Measurements from ENCODE around the gene SORL1.

The SORL1 gene

DNA sequence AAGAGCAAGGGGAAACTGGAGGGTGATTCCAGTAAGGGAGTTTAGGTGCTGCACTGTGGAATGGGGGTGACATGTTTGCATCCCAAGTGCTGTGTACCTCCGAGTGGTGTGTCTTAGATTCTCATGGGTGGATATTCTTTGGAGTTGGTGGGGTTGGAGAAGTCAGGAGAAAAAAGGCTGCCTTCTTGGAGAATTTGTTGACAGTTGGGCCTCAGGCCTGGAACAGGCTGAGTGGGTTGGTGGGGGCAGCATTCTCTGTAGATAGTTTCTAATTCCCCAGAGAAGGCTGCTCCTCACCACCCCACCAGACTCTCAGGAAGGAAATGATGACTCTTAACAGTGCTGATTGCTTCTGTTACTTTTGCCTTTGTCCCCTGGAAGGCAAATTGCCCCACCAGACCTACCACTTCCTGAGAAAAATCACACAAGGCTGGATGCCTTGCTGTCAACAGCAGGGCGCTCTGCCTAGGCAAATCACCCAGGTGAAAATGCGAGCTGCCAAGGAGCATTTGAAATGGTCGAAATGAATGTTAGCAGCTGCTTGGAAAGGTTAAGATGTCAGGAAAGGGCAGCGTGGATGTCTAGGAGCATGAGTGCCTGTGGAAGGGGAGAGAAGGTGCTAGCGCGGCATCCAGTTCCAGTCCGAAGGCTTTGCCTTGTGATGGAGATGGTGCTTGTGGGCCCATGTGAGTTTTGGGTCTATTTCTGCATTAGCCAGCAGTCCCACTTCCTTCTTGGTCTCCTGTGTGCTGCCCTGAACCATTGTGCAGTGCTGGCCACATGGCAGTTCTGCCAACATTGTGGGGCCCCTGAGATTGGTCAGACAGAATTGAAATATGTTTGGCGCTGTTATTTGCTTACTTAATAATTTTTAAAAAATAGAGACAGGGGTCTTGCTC lies 30.4 kb downstream of the SORL1 start:
- Histone ChIP-seq H3K4me3 (ENCODE audit: low read depth, low read length, poor library complexity, severe bottlenecking) (peak overlapping the region; percentile 16), H3K9me2 (ENCODE audit: low read depth, low read length) (no peaks in the 10 kb centered on the region), H3K27ac (ENCODE audit: low read depth, low read length, poor library complexity, severe bottlenecking) (peak overlapping the region; percentile 73), H3K9me3 (ENCODE audit: low read length) (no peaks in the 10 kb centered on the region), H3K79me2 (ENCODE audit: insufficient read depth, low read length) (peaks cover 5% of the 10 kb centered on the region; the same call in 1 of the 2 replicates), H3K27me3 (ENCODE audit: insufficient read depth, low read length) (no peaks in the 10 kb centered on the region), H3K4me1 (ENCODE audit: insufficient read depth, low read length, severe bottlenecking) (peaks cover 20% of the 10 kb centered on the region), H3F3A (ENCODE audit: insufficient read depth, low read length) (no peaks in the 10 kb centered on the region), H3K4me2 (ENCODE audit: low read length) (peak overlapping the region; percentile 27; the same call in 1 of the 2 replicates), H4K20me1 (ENCODE audit: insufficient read depth, low read length) (no peaks in the 10 kb centered on the region), H2AFZ (ENCODE audit: low read length) (no peak overlapping the region), H3K36me3 (ENCODE audit: insufficient read depth, low read length) (peaks cover 74% of the 10 kb centered on the region), H3K9ac (ENCODE audit: low read length) (no peak overlapping the region; the same call in 1 of the 2 replicates)
- TF ChIP-seq, protein P1, sequence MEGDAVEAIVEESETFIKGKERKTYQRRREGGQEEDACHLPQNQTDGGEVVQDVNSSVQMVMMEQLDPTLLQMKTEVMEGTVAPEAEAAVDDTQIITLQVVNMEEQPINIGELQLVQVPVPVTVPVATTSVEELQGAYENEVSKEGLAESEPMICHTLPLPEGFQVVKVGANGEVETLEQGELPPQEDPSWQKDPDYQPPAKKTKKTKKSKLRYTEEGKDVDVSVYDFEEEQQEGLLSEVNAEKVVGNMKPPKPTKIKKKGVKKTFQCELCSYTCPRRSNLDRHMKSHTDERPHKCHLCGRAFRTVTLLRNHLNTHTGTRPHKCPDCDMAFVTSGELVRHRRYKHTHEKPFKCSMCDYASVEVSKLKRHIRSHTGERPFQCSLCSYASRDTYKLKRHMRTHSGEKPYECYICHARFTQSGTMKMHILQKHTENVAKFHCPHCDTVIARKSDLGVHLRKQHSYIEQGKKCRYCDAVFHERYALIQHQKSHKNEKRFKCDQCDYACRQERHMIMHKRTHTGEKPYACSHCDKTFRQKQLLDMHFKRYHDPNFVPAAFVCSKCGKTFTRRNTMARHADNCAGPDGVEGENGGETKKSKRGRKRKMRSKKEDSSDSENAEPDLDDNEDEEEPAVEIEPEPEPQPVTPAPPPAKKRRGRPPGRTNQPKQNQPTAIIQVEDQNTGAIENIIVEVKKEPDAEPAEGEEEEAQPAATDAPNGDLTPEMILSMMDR (IDR thresholded peaks at IDR 0.05; ENCODE audit: low read length), result no peak
- no peak for TF ChIP-seq EZH2 (IDR thresholded peaks at IDR 0.05; ENCODE audit: borderline replicate concordance, low read length)

DNA sequence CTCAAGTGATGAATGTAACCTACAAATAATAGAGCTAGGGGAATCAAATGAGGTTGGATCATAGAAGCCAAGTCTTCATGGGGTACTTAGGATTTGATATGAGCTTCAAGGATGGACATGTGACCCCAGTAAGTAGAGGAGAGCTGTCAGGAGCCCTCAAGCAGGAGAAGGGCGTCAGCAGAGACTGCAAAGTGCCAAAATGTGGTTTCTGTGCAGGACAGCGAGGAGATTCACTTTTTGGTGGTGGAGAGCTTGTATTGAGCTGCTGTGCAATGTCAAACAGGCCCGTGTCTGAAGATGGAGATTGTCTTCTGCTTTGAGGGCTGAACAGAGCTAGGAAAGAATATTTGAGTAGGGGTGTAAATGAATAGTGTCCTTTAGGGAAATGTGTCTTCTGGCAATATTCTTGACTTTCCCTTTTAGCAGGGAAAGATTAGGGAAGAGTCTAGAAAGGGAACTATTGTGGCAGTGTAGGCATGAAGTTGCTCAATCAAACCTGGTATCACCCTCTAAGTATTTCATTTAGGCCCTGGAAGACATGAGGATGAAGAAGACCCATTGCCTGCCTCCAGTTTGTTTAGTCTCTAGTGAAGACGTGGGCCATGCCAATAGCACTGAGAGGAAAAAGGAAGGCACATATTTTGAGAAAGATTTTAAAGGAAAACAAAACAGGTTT lies 31.8 kb downstream of the SORL1 start:
- no peak overlapping the region for H3K4me3 ChIP-seq (ENCODE audit: low read depth, low read length, poor library complexity, severe bottlenecking)
- H3K27ac ChIP-seq (ENCODE audit: low read depth, low read length, poor library complexity, severe bottlenecking), result no peak overlapping the region
- no peaks in the 10 kb centered on the region for H4K20me1 ChIP-seq (ENCODE audit: insufficient read depth, low read length)
- peaks cover 75% of the 10 kb centered on the region for H3K36me3 ChIP-seq (ENCODE audit: insufficient read depth, low read length)
- H3K79me2 ChIP-seq (ENCODE audit: insufficient read depth, low read length), result peaks cover 5% of the 10 kb centered on the region; the same call in 1 of the 2 replicates
- peaks cover 20% of the 10 kb centered on the region for H3K4me1 ChIP-seq (ENCODE audit: insufficient read depth, low read length, severe bottlenecking)
- no peaks in the 10 kb centered on the region for H3K27me3 ChIP-seq (ENCODE audit: insufficient read depth, low read length)
- no peaks in the 10 kb centered on the region for H3K9me2 ChIP-seq (ENCODE audit: low read depth, low read length)
- H3K9me3 ChIP-seq (ENCODE audit: low read length), result no peaks in the 10 kb centered on the region
- H3K9ac ChIP-seq (ENCODE audit: low read length), result no peak overlapping the region
- no peak overlapping the region for H3K4me2 ChIP-seq (ENCODE audit: low read length)
- H2AFZ ChIP-seq (ENCODE audit: low read length), result no peak overlapping the region
- TF ChIP-seq, protein P1 (IDR thresholded peaks at IDR 0.05; ENCODE audit: low read length), result no peak
- no peak for TF ChIP-seq EZH2 (IDR thresholded peaks at IDR 0.05; ENCODE audit: borderline replicate concordance, low read length)
- no peaks in the 10 kb centered on the region for H3F3A ChIP-seq (ENCODE audit: insufficient read depth, low read length)

DNA sequence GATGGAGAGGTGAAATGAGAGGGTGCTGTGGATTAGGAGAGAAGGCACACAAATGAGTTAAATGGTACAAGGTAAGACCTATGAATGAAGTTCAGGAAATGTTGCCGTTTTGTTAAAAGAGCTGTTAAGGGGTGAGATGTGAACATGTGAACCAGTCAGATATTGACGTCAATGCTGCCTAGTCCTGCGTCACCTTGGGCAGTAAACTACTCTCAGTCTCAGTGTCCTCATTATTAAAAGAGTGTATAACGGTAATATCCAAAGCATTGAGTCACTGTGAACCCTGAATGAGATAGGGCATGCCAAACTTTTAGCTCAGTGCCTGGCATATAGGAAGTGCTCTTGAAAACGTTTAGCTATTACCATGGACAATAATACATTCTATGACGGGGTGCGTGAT lies 33.1 kb downstream of the SORL1 start:
- Histone ChIP-seq H3F3A (ENCODE audit: insufficient read depth, low read length) (no peaks in the 10 kb centered on the region), H3K36me3 (ENCODE audit: insufficient read depth, low read length) (peaks cover 77% of the 10 kb centered on the region), H2AFZ (ENCODE audit: low read length) (no peak overlapping the region), H3K27me3 (ENCODE audit: insufficient read depth, low read length) (no peaks in the 10 kb centered on the region), H3K9ac (ENCODE audit: low read length) (no peak overlapping the region), H3K9me3 (ENCODE audit: low read length) (no peaks in the 10 kb centered on the region), H3K4me3 (ENCODE audit: low read depth, low read length, poor library complexity, severe bottlenecking) (no peak overlapping the region), H3K4me1 (ENCODE audit: insufficient read depth, low read length, severe bottlenecking) (peaks cover 20% of the 10 kb centered on the region), H3K27ac (ENCODE audit: low read depth, low read length, poor library complexity, severe bottlenecking) (no peak overlapping the region), H3K9me2 (ENCODE audit: low read depth, low read length) (no peaks in the 10 kb centered on the region), H3K79me2 (ENCODE audit: insufficient read depth, low read length) (peaks cover 5% of the 10 kb centered on the region; the same call in 1 of the 2 replicates), H4K20me1 (ENCODE audit: insufficient read depth, low read length) (no peaks in the 10 kb centered on the region), H3K4me2 (ENCODE audit: low read length) (no peak overlapping the region)
- TF ChIP-seq EZH2 (IDR thresholded peaks at IDR 0.05; ENCODE audit: borderline replicate concordance, low read length), result no peak
